NOMO-1 treated with dmso at 0.1 percent for 144 hours (cell line): ENCODE measurements around the gene CFAP46.
"Not testable (repeated sequence)": the region's sequence is repeated elsewhere in the genome, so short reads cannot be mapped to it uniquely, and the experiment has no call there.

Source experiments
- DNase-seq: peaks from one replicate; lab custom pipeline; 2025; ENCODE audit not compliant: unreplicated experiment; lab: John Stamatoyannopoulos, UW

Gene CFAP46

DNA sequence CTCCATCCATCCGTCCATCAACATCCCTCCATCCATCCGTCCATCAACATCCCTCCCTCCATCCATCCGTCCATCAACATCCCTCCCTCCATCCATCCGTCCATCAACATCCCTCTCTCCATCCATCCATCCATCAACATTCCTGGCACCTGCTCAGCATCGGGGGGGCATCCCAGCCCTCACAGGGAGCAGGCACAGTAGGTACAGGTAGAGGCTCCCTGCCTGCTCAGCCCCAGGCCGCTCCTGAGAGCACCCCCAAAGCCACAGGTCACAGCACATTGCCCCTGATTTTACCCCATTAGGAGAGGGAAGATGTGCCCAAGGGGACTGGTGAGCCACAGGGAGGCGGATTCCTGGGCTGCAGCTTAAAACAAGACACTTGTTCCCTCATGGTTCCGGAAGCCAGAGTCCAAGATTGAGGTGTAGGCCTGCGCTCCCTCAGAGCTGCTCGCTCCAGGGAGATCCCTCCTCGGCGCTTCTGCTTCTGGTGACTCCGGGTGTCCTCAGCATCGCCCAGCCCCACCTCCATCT is 21.1 kb upstream of the CFAP46 start:
- DNase-seq, result no peak

DNA sequence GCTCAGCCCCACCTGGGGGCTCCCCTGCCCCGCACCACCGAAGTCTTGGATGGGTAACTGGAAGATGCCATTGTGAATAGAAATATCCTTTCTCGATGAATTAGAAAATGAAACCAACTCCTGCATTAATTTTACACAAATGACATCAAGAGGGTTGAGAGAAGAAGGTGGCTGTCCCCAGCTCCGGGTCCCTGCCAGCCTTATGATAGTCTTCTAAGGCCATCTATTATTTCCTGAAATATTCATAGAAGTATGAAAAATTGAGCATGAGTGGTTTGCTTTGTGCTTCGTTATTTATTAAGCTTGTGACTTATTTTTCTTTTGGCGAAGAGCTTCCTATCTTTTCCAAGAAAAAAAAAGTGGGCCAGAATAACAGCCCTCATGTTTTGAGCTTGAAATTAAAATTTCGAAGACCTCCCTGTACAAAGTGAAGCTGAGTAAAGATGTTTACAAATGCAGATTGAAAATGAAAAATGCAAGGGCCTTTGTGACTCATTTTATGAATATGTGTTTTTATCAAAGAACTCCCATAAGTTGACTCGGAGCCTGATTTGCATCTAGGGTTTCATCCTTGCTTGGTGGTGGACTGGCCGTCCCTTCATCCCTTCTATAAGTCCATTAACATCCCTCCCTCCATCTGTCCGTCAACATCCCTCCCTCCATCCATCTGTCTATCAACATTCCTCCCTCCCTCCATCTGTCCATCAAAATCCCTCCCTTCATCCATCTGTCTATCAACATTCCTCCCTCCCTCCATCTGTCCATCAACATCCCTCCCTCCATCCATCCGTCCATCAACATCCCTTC is 20.5 kb upstream of the CFAP46 start:
- DNase-seq, result no peak

DNA sequence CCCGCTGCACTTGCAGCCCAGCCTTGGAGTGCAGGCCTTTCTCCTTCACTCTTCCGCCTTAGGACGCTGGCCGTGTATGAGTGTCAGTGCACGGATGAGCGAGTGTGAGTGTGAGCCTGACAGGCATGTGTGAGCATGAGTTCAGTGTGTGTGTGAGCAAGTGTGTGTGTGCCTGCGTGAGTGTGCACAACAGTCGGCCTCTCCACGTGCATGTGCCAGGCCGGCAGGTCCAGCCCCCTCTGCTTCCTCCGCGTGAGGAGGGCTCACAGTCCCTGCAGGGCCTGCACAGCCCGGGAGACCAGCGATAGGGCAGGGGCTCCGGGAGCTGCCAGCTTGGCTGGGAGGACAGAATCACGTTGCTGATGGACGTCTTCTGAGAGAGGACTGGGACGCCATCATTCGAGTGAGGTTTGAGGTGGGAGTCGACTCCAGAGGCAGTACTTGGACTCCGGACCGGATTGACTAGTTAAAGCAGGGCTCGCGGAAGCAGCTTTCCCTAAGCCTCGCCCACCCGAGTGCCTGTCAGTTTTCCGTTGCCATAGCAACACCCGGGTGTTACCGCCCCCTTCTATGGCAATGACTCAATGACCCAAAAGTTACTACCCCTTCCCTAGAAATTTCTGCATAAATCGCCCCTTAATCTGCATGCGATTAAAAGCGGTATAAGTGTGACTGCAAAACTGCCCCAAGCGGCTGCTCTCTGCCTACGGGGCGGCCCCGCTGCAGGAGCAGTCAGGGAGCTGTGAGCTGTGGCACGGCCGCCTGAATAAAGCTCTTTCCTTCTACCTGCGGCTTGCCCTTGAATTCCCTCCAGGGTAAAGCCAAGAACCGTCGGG is 19.6 kb upstream of the CFAP46 start:
- DNase-seq, result no peak

DNA sequence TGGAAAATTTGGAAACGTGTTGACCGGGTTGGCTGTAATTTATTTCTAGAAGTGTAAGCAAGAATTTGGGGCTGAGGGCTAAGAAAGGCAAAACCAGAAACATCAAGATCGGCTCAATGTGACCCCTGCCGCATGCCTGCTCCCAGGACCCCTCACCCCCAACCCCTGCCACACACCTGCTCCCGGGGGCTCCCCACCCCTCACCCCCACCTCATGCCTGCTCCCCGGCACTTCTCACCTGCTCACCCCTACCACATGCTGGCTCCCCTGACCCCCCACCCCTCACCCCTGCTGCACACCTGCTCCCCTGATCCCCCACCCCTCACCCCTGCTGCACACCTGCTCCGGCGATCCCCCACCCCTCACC is 19.0 kb upstream of the CFAP46 start:
- no peak for DNase-seq

DNA sequence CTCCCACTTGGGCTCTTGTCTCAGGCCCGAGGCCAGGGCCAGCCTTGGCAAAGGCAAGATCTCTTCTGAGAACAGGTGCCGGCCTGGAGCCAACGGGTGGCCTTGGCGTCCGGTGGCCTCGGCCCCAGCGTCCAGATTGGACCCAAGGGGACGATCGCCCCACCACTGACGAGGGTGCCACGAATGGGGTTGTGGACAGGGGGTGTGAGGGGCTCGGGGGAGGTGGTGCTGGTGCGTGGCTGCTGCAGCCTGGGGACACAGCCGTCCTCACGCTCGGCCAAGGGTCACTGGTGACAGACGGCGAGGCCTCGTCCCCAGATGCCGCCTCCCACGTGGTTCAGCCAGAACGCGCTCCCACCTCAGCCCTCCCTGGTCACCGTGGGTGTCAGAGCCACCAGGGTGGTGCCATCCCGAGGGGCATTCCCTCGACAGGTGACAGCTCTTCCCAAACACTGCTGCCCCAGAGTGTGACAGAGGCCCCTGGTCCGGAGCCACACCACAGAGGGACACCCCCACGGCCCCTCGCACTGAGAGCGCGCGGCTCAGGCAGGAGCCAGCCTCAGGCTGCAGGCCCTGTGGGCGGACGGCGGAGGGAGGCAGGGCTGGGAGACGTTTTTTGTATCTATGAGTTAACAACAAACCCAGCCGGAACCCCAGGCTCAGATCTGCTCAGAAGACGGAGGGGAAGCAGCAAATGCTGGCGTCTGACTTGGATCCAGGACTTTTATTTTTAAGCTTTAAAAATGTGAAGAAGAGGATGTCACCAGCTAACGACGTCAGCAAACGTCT is 18.5 kb upstream of the CFAP46 start:
- DNase-seq, result no peak

DNA sequence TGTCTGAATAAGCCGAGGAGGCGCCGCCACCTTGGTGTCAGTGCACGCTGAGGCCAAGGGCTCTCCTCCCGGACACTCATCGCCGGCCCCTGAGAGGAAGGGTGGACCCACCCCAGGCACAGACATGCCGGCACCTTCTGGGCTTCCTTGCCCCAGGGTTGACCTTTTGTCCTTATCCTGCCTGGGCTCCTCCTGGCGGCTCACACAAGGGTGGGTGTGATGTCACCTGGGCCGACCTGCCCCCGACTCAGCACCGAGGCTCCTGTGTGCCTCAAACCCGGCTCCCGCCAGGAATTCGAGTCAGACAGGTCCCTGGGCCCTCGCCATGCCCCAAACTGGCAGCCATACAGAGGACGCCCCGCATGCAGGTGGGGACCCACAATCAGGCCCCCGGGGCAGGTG is 17.7 kb upstream of the CFAP46 start:
- DNase-seq, result no peak

DNA sequence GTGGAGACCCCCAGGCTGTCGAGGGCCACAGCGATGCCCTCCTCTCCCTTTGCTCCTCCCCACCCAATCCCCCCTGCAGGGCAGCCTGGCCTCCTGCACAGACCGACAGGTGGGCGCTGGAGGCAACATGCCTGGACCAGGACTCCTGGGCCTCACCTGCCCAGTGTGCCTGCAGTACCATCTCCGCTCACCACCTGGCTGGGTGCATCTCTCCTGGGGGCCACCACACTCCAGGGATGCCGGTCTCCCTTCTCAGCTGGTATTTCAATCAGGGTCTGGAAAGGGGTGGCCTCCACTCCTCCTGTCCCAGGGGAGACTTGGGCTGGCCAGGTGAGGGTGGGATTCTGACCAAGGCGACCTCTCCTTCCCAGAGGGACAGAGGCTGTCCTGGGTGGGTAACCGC is 17.2 kb upstream of the CFAP46 start:
- DNase-seq, result no peak

DNA sequence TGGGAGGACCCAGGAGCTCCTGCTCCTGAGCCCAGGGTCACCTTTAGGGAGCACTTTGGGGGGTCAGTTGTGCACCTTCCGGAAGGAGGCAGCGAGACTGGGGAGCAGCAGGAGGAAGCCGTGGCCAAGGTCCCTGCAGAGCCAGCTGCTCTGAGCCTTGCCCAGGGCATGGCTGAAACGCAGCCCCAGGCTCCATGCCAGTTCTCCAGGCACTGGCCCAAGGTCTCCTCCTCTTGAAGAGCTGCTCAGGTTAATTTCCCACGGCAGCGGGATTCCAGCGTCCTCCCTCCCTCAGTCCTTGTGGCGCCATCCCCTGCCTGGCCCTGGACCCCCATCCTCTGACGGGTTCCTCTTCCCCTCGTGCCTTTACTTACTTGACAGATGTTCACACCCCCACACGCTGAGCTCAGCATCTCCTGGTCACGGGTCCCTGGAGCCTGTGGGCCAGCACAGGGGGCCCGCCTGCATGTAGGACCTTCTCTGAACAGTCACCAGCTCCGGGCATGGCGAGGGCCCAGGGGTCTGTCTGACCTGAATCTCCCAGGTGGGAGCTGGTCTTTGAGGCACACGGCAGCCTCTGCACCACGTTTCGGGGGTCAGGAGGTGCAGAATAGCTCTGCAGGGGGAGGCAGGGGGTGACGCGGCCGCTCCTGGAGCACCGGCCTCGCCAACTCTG is 16.7 kb upstream of the CFAP46 start:
- DNase-seq, result no peak

DNA sequence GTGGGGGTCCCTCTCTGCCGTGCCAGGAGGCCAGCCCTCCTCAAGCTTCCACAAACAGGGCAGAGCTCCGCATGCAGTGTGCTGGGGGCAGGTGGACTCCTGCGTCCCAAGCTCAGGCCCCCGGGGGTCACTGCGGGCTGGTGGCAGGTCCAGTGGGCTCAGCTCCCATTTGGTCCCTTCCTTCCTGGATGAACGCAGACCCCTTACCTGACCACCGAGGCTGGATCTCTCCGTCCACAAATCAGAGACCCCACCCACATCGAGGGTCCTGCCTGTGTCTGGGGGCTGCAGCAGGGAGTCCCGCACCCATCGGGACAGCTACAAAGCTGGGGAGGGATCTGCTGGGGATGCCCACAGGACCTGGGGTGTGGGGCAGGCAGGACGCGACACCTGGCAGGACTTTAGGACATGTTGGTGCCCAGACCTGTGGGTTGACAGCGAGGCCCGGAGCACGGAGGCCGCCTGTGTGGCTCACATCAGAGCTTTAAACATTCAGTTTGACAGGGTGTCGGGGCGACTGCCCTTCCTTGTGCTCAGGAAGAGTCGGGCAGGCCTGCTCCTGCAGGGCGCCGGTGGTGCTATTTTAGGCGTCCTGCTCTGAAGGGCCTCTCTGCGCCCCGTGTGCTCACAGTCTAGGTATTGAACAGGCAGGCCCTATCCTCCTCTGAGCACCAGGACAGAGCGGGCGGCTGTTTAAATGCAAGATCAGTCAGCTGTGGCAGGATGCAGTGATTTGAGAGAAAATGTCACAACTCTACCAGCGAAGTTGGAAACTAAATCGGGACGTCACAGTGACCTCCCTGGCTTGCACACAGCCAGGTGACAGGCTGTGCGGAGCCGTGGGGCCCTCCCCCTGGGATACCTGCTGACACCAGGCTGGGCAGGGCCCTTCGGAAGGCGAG is 15.9 kb upstream of the CFAP46 start:
- DNase-seq, result no peak

DNA sequence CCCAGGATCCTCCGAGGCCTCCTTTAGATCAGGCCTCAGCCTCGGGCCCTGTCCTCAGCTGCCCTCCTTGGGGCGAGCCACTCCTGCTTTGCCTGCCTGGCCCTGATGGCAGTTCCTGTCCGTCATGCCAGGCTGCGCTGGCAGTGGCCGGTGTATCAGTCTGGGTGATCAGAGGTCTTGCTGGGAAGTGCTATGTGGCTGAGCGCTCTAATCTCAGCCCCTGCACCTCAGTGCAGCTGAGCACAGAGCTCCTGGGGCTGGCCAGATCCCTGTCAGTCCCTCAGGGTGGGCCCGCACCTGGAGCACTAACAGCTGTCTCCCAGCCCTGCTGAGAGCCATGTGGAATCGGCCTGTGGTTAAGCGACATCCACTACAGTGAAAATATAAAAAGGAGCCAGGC is 14.8 kb upstream of the CFAP46 start:
- no peak for DNase-seq

DNA sequence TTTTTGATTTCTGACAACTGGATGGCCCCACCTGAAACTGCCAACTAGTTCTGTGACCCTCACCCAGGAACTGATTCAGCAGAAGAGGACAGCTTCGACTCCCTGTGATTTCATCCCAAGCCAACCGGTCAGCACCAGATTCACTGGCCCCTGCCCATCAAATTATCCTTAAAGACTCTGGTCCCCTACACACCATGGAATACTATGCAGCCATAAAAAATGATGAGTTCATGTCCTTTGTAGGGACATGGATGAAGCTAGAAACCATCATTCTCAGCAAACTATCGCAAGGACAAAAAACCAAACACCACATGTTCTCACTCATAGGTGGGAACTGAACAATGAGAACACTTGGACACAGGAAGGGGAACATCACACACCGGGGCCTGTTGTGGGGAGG is 13.9 kb upstream of the CFAP46 start:
- DNase-seq, result not testable (repeated sequence)

DNA sequence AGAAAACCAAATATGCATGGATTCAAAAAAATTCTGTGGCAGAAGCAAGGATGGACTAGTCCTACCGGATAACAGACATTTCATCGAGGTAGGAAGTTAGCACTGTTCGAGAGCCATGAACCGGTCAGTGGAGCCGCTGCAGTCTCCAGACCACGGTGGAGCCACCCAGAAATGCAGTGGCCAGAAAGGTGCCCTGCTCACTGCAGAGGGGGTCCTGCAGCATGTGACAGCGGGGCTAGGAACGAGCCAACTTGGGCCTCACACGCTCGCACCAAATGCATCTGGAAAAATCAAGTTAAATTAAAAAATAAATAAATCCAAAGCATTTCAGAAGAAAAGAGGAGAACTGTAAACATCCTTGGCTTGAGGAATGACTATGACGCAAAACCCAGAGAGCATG is 13.1 kb upstream of the CFAP46 start:
- DNase-seq, result no peak

DNA sequence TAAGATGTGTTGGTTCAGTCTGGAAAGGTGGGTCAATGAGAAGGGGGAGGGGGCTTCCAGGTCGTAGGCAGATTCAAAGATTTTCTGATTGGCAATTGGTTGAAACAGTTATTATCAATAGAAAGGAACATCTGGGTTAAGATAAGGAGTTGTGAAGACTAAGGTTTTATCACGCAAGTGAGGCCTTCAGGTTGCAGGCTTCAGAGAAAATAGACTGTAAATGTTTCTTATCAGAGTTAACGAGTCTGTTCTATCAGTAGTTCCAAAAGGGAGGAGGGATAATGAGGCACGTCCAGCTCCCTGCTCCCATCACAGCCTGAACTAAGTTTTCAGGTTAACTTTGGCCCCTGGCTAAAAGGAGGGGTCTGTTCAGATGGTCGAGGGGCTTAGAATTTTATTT is 11.1 kb upstream of the CFAP46 start:
- DNase-seq, result no peak

DNA sequence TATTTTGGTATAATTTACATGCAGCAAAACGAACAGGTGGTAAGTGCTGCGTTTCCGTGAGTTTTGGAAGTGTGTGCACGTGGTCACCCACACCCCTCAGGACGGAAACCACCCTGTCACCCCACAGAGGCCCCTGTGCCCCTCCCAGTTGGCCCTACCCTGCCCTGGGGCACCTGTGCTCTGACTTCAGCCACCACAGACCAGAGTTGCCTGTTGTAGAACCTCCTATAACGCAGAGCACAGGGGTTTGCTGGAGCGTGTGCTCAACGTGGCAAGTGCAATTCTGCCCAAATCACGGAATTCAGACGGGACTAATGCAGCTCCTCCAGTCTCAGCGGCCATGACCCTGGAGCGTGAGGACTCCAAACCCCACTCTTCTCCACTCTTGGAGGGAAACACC is 9.6 kb upstream of the CFAP46 start:
- DNase-seq, result no peak

DNA sequence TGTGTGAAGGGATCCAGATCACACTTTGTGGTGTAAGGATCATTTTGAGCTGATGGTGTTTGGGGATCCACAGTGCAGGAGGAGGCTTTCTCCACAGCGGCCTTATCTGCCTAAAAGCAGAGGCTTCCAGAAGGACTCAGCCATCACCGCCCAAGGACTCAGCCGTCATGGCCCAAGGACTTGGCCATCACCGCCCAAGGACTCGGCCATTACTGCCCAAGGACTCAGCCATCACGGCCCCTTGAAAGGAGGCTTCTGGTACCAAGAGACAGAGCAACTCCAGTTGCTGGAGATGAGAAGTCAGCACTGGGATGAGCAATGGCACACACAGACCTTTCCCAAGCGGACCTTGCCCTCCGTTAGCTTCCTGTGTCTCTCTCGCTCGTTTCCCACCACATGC is 6.0 kb upstream of the CFAP46 start:
- no peak for DNase-seq

DNA sequence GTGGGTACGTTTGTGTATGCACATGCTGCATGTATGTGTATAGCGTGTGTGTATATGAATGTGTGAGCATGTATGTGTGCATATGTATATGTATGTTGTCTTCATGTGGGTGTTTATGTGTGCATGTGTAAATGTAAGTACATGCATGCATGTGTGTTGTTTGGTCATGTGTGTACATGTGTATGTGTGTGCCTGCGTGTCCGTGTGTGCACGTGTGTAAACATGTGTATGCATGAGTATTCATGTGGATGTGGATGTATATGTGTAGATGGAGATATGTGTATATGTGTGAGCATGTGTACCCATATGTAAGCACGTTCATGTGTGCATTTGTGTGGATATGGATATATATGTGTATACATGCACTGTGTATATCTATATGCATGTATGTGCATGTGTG is 5.5 kb upstream of the CFAP46 start:
- DNase-seq, result no peak

DNA sequence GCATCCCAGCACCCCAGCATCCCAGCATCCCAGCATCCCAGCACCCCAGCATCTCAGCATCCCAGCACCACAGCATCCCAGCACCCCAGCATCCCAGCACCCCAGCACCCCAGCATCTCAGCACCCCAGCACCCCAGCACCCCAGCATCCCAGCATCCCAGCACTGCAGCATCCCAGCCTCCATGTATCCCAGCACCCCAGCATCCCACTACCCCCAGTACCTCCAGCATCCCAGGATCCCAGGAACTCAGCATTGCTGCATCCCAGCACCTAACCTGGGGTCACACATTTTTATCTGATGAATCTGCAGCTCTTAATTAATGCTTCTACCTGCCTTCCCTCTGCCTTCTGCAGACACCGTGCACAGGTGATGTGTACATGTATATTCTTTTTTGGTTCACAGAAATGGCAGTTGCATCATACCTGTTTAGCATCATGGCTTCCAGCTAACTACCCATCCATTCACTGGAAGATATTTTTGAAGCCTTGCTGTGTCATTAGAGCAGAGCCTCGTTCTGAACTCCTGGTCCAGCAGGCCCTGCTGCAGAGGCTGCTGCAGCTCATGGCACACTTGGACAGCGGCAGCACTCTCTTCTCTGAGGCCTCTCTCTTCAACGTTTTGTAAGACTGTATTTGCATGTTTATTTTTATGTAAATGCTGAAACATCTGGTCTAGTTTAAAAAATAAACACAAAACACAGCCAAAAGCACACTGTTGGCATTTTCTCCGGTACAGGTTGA is 4.6 kb upstream of the CFAP46 start:
- no peak for DNase-seq

DNA sequence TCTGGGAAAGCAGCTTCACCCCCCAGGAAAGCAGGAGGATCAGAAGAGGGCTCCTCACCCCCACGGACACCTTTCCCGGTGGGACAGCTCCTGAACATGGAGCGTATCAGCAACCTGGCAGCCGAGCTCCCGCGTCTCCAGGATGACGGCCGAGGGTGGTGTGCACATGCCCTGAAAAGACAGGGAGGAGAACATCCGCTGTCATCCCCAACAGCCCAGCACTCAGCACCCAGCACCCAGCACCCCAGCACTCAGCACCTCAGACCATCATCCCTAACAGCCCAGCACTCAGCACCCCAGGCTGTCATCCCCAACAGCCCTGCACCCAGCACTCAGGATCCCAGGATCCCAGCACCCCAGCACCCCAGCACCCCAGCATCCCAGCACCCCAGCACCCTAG is 3.9 kb upstream of the CFAP46 start:
- no peak for DNase-seq

DNA sequence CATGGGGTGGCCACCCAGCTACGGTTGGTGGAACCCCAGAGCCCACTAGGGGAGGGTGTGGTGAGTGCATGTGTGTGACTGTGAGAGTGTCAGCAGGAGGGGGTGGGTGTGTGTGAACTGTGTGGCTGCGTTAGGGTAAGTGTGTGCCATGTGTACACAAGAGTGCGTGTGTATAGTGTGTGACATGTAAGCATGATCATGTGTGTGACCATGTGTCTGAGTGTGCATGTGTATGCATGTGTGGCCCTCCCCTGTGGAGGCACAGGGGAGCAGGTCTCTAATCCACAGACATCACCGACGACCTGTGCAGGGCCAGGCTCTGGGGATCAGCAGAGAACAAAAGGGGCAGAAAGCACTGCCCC is 3.5 kb upstream of the CFAP46 start:
- DNase-seq, result no peak
